Measurements from ENCODE around the gene KCNT2.

DNA sequence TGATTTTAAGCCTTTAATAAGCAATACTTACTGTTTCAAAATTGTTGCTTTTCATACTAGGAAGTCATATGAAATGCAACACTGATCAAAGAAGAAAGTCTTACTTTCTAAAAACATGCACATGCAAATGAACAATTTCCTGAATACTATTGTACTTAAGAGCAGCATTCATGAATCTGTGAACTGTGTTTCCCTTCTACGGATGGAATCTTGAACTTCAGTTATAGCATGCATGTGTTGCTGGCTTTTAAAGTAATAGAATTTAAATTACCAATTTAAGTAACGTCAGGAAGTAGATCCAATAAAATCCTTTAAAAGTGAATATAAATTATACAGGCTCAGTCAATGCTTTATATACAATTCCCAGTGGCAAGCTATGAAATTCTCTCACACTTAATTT lies 348.9 kb downstream of the KCNT2 start:
- TF ChIP-seq, protein P1, sequence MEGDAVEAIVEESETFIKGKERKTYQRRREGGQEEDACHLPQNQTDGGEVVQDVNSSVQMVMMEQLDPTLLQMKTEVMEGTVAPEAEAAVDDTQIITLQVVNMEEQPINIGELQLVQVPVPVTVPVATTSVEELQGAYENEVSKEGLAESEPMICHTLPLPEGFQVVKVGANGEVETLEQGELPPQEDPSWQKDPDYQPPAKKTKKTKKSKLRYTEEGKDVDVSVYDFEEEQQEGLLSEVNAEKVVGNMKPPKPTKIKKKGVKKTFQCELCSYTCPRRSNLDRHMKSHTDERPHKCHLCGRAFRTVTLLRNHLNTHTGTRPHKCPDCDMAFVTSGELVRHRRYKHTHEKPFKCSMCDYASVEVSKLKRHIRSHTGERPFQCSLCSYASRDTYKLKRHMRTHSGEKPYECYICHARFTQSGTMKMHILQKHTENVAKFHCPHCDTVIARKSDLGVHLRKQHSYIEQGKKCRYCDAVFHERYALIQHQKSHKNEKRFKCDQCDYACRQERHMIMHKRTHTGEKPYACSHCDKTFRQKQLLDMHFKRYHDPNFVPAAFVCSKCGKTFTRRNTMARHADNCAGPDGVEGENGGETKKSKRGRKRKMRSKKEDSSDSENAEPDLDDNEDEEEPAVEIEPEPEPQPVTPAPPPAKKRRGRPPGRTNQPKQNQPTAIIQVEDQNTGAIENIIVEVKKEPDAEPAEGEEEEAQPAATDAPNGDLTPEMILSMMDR (tag by site-specific recombination; IDR thresholded peaks at IDR 0.05): no peak
- TF ChIP-seq KLF10 (tag by site-specific recombination; IDR thresholded peaks at IDR 0.05): no peak
- TF ChIP-seq ZNF121 (tag by site-specific recombination; IDR thresholded peaks at IDR 0.05): no peak
- no peak for TF ChIP-seq ZNF792 (tag by site-specific recombination; IDR thresholded peaks at IDR 0.05)
- no peak for TF ChIP-seq ZNF624 (tag by site-specific recombination; IDR thresholded peaks at IDR 0.05)
- TF ChIP-seq PRDM1 (tag by site-specific recombination; IDR thresholded peaks at IDR 0.05): no peak
- TF ChIP-seq, protein P2, sequence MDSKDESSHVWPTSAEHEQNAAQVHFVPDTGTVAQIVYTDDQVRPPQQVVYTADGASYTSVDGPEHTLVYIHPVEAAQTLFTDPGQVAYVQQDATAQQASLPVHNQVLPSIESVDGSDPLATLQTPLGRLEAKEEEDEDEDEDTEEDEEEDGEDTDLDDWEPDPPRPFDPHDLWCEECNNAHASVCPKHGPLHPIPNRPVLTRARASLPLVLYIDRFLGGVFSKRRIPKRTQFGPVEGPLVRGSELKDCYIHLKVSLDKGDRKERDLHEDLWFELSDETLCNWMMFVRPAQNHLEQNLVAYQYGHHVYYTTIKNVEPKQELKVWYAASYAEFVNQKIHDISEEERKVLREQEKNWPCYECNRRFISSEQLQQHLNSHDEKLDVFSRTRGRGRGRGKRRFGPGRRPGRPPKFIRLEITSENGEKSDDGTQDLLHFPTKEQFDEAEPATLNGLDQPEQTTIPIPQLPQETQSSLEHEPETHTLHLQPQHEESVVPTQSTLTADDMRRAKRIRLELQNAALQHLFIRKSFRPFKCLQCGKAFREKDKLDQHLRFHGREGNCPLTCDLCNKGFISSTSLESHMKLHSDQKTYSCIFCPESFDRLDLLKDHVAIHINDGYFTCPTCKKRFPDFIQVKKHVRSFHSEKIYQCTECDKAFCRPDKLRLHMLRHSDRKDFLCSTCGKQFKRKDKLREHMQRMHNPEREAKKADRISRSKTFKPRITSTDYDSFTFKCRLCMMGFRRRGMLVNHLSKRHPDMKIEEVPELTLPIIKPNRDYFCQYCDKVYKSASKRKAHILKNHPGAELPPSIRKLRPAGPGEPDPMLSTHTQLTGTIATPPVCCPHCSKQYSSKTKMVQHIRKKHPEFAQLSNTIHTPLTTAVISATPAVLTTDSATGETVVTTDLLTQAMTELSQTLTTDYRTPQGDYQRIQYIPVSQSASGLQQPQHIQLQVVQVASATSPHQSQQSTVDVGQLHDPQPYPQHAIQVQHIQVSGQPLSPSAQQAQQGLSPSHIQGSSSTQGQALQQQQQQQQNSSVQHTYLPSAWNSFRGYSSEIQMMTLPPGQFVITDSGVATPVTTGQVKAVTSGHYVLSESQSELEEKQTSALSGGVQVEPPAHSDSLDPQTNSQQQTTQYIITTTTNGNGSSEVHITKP (tag by site-specific recombination; IDR thresholded peaks at IDR 0.05): no peak
- no peak for TF ChIP-seq ZNF48 (tag by site-specific recombination; IDR thresholded peaks at IDR 0.05)
- no peak for TF ChIP-seq ZNF311 (tag by site-specific recombination; IDR thresholded peaks at IDR 0.05; ENCODE audit: borderline replicate concordance)
- no peak for TF ChIP-seq ZFP41 (tag by site-specific recombination; IDR thresholded peaks at IDR 0.05; ENCODE audit: borderline replicate concordance)
- TF ChIP-seq, protein P3, sequence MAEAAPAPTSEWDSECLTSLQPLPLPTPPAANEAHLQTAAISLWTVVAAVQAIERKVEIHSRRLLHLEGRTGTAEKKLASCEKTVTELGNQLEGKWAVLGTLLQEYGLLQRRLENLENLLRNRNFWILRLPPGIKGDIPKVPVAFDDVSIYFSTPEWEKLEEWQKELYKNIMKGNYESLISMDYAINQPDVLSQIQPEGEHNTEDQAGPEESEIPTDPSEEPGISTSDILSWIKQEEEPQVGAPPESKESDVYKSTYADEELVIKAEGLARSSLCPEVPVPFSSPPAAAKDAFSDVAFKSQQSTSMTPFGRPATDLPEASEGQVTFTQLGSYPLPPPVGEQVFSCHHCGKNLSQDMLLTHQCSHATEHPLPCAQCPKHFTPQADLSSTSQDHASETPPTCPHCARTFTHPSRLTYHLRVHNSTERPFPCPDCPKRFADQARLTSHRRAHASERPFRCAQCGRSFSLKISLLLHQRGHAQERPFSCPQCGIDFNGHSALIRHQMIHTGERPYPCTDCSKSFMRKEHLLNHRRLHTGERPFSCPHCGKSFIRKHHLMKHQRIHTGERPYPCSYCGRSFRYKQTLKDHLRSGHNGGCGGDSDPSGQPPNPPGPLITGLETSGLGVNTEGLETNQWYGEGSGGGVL (tag by site-specific recombination; IDR thresholded peaks at IDR 0.05): no peak
- no peak for TF ChIP-seq ZNF514 (tag by site-specific recombination; IDR thresholded peaks at IDR 0.05)
- TF ChIP-seq ZNF391 (tag by site-specific recombination; IDR thresholded peaks at IDR 0.05; ENCODE audit: borderline replicate concordance, low read depth): no peak
- TF ChIP-seq, protein P4, sequence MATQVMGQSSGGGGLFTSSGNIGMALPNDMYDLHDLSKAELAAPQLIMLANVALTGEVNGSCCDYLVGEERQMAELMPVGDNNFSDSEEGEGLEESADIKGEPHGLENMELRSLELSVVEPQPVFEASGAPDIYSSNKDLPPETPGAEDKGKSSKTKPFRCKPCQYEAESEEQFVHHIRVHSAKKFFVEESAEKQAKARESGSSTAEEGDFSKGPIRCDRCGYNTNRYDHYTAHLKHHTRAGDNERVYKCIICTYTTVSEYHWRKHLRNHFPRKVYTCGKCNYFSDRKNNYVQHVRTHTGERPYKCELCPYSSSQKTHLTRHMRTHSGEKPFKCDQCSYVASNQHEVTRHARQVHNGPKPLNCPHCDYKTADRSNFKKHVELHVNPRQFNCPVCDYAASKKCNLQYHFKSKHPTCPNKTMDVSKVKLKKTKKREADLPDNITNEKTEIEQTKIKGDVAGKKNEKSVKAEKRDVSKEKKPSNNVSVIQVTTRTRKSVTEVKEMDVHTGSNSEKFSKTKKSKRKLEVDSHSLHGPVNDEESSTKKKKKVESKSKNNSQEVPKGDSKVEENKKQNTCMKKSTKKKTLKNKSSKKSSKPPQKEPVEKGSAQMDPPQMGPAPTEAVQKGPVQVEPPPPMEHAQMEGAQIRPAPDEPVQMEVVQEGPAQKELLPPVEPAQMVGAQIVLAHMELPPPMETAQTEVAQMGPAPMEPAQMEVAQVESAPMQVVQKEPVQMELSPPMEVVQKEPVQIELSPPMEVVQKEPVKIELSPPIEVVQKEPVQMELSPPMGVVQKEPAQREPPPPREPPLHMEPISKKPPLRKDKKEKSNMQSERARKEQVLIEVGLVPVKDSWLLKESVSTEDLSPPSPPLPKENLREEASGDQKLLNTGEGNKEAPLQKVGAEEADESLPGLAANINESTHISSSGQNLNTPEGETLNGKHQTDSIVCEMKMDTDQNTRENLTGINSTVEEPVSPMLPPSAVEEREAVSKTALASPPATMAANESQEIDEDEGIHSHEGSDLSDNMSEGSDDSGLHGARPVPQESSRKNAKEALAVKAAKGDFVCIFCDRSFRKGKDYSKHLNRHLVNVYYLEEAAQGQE (tag by site-specific recombination; IDR thresholded peaks at IDR 0.05): no peak
